Spleen (tissue), 7 donors: ENCODE data around the gene OR4F15.

Experiments
- CTCF ChIP-seq, 11 experiments: fragments of 200-600 bp in 7 of 11; fragments of 450-650 bp in 4 of 11; sonication (generic) in 4 of 11; IDR thresholded peaks in 8 of 11; conservative IDR thresholded peaks in 3 of 11; 1 replicate in 7 of 11; 2 replicates in 4 of 11; pipeline versions ENCODE4 v1.4.0 to v1.8.0; 2016 to 2021; ENCODE audit warnings: antibody characterized with exemption in 11 of 11, inconsistent platforms in 4 of 11, mild to moderate bottlenecking in 1 of 11
- POLR2A ChIP-seq, 3 donors: fragments of 450-650 bp; IDR thresholded peaks; one replicate each; pipeline ENCODE4 v1.5.1; 2017; ENCODE audit warnings: antibody characterized with exemption in 3 of 3, mild to moderate bottlenecking in 1 of 3
- donor health status: DM: no; HTN: no; CAD: no; lungs with moderate emphysema.
- donor health status: DM: no; HTN: no; CAD: no.
- donor health status: DM: no; HTN: no; CAD: no.

- no peak for TF ChIP-seq POLR2A (IDR thresholded peaks at IDR 0.05)
- no peak for TF ChIP-seq CTCF (IDR thresholded peaks at IDR 0.05 in 8 of 11, conservative IDR thresholded peaks at IDR 0.05 in 3 of 11)
These were observed 7.6 kb upstream of the OR4F15 start for GRCh38 chr15:101804375-101804774.
